Activated CD4-positive, alpha-beta T cell treated with anti-CD3 and anti-CD28 coated beads, Interleukin-2, amount 50 U/mL, for 1 hour (primary cell): ENCODE data around the gene NAT9.

Experiments used
- DNase-seq: peaks from one replicate; pipeline ENCODE4 v3.0.0-alpha.2; 2020

Gene NAT9

GRCh38 chr17:74776044-74776962 is at the start of gene NAT9:
Gene NAT9, minus strand, starts transcription at chr17:74776345. Its CDS starts 647 bp downstream, at chr17:74775698.
- DNase-seq = peak; percentile 99

- DNase-seq = no peak
Observed at GRCh38 chr17:74824961-74825627, 48.9 kb upstream of the NAT9 start.

- no peak for DNase-seq
Observed at GRCh38 chr17:74822939-74823367, 46.8 kb upstream of the NAT9 start.

GRCh38 chr17:74822335-74822938 is 46.3 kb upstream of the NAT9 start:
- DNase-seq = no peak

- no peak for DNase-seq
Observed at GRCh38 chr17:74821655-74822334, 45.6 kb upstream of the NAT9 start.

- no peak for DNase-seq
Observed at GRCh38 chr17:74819801-74820436, 43.8 kb upstream of the NAT9 start.

- no peak for DNase-seq
Observed at GRCh38 chr17:74818291-74818938, 42.3 kb upstream of the NAT9 start.

- DNase-seq = no peak
Observed at GRCh38 chr17:74816905-74817620, 40.9 kb upstream of the NAT9 start.

GRCh38 chr17:74815550-74816370 is 39.6 kb upstream of the NAT9 start:
- DNase-seq = no peak

- no peak for DNase-seq
Observed at GRCh38 chr17:74815067-74815466, 38.9 kb upstream of the NAT9 start.

- DNase-seq = no peak
Observed at GRCh38 chr17:74814453-74814852, 38.3 kb upstream of the NAT9 start.

GRCh38 chr17:74812109-74813009 is 36.2 kb upstream of the NAT9 start:
- DNase-seq = no peak

- DNase-seq = no peak
Observed at GRCh38 chr17:74810699-74811485, 34.7 kb upstream of the NAT9 start.

GRCh38 chr17:74808714-74809430 is 32.7 kb upstream of the NAT9 start:
- DNase-seq = no peak

- no peak for DNase-seq
Observed at GRCh38 chr17:74807925-74808324, 31.8 kb upstream of the NAT9 start.

- DNase-seq = no peak
Observed at GRCh38 chr17:74807441-74807840, 31.3 kb upstream of the NAT9 start.

- no peak for DNase-seq
Observed at GRCh38 chr17:74806334-74806733, 30.2 kb upstream of the NAT9 start.

- no peak for DNase-seq
Observed at GRCh38 chr17:74805591-74805991, 29.4 kb upstream of the NAT9 start.
